Activated T-helper 2 cell treated with anti-CD3 and anti-CD28 coated beads, Interferon-gamma antibody, Interleukin-2, Interleukin-4, amounts not matched to agents 10 μg/mL and 5 μg/mL and 100 μg/mL, durations not matched to agents 14 hours and 24 hours and 36 hours (primary cell): ENCODE data around the gene PCLO. TPM values are rescaled to one million over a fixed set of nuclear protein-coding genes. Genes with fewer than 3 reads are reported as not detected.

Experiments
- DNase-seq: peaks from one replicate; pipeline ENCODE4 v3.0.0; 2021; ENCODE audit warnings: low spot score
- H3K27ac Mint-ChIP-seq: one replicate; pipeline ENCODE4 v1.8.0; 2021; ENCODE audit warnings: mixed read lengths
- H3K27me3 Mint-ChIP-seq: one replicate; pipeline ENCODE4 v1.8.0; 2021; ENCODE audit warnings: low read depth, mixed read lengths
- H3K36me3 Mint-ChIP-seq: one replicate; pipeline ENCODE4 v1.8.0; 2021; ENCODE audit warnings: low read depth, mixed read lengths
- H3K4me1 Mint-ChIP-seq: one replicate; pipeline ENCODE4 v1.8.0; 2021; ENCODE audit warnings: low read depth, mixed read lengths
- H3K4me3 Mint-ChIP-seq: one replicate; pipeline ENCODE4 v1.8.0; 2021; ENCODE audit warnings: low read depth, mild to moderate bottlenecking, moderate library complexity, mixed read lengths
- H3K9me3 Mint-ChIP-seq: one replicate; pipeline ENCODE4 v1.8.0; 2021; ENCODE audit warnings: mixed read lengths
- intact Hi-C: fragments of 100-400 bp; cut with micrococcal nuclease; formaldehyde crosslinking; loops from one replicate; pipeline ENCODE4 v1.15.1; 2023
- total RNA-seq: library from RNA; stranded (reverse); gene quantifications from 2 replicates; pipeline ENCODE4 v1.2.3, GENCODE V29; 2022

The PCLO gene
- total RNA-seq, 1 donor from 2014 or later: not detected

GRCh38 chr7:83015916-83016315 is 146.8 kb downstream of the PCLO start:
- no peak for DNase-seq
- Mint-ChIP-seq H3K27ac (no peak overlapping the region), H3K36me3 (no peaks in the 10 kb centered on the region), H3K4me1 (no peaks in the 10 kb centered on the region), H3K27me3 (no peaks in the 10 kb centered on the region), H3K9me3 (peaks cover 9% of the 10 kb centered on the region), H3K4me3 (no peak overlapping the region)
- intact Hi-C loops: no loop called here

GRCh38 chr7:83014546-83014945 is 148.1 kb downstream of the PCLO start:
- no peaks in the 10 kb centered on the region for H3K27me3 Mint-ChIP-seq
- intact Hi-C loops: no loop called here

DNA sequence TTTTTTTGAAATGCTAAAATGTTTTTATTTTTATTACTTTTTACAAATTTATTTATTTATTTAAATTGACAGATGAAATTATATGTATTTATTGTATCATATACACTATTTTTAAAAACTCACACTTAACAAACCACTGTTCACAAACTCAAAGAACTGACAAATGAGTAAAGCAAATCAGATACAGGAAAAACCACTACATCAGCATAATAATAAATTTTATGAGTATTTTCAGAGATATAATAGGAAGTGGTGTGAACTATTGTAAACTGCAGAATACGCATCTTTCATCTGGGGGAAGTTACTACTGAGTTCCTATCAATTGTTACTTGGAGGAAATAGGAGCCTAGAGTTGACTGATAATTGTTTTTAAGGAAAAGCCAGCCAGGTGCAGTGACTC is 150.7 kb downstream of the PCLO start:
- H3K4me1 Mint-ChIP-seq: no peaks in the 10 kb centered on the region
- no peaks in the 10 kb centered on the region for H3K27me3 Mint-ChIP-seq
- H3K27ac Mint-ChIP-seq: no peak overlapping the region
- H3K4me3 Mint-ChIP-seq: no peak overlapping the region
- DNase-seq: no peak
- peaks cover 11% of the 10 kb centered on the region for H3K9me3 Mint-ChIP-seq
- intact Hi-C loops: no loop called here
- no peaks in the 10 kb centered on the region for H3K36me3 Mint-ChIP-seq

More at GRCh38 chr7:83014546-83014945, 148.1 kb downstream of the PCLO start:
- no peak for DNase-seq
- Mint-ChIP-seq H3K36me3 (no peaks in the 10 kb centered on the region), H3K4me1 (no peaks in the 10 kb centered on the region), H3K4me3 (no peak overlapping the region), H3K27ac (no peak overlapping the region), H3K9me3 (peaks cover 12% of the 10 kb centered on the region)

DNA sequence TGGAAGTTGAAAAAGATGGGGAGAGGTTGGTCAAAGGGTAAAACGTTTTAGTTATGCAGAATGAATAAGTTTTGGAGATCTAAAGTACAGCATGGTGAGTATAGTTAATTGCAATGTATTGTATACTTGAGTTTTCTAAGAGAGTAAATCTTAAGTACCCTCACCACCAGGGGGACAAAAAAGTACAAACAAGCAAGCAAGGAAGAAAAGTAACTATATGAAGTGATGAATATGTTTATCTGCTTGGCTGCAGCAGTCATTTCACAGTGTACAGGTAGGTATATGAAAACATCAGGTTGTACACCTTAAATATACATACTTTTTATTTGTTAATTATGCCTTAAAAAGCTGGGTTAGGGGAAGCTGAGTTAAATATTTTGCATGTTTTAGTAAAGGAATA is 157.3 kb downstream of the PCLO start:
- Mint-ChIP-seq H3K4me3 (no peak overlapping the region), H3K4me1 (no peaks in the 10 kb centered on the region), H3K27ac (no peak overlapping the region), H3K9me3 (peaks cover 19% of the 10 kb centered on the region), H3K27me3 (no peaks in the 10 kb centered on the region), H3K36me3 (no peaks in the 10 kb centered on the region)
- intact Hi-C loops: no loop called here
- no peak for DNase-seq

GRCh38 chr7:83001362-83002040 is 161.2 kb downstream of the PCLO start:
- intact Hi-C loops: no loop called here
- no peaks in the 10 kb centered on the region for H3K27me3 Mint-ChIP-seq
- no peak for DNase-seq
- no peak overlapping the region for H3K4me3 Mint-ChIP-seq
- no peak overlapping the region for H3K27ac Mint-ChIP-seq
- H3K36me3 Mint-ChIP-seq: no peaks in the 10 kb centered on the region
- no peaks in the 10 kb centered on the region for H3K4me1 Mint-ChIP-seq
- peaks cover 19% of the 10 kb centered on the region for H3K9me3 Mint-ChIP-seq

GRCh38 chr7:82998436-82998835 is 164.2 kb downstream of the PCLO start:
- intact Hi-C loops: no loop called here
- Mint-ChIP-seq H3K36me3 (no peaks in the 10 kb centered on the region), H3K27ac (no peak overlapping the region), H3K9me3 (peaks cover 6% of the 10 kb centered on the region), H3K4me1 (no peaks in the 10 kb centered on the region), H3K4me3 (no peak overlapping the region), H3K27me3 (no peaks in the 10 kb centered on the region)
- DNase-seq: no peak

GRCh38 chr7:82985144-82985802 is 177.4 kb downstream of the PCLO start:
- intact Hi-C loops: no loop called here
- Mint-ChIP-seq H3K9me3 (no peaks in the 10 kb centered on the region), H3K27me3 (no peaks in the 10 kb centered on the region), H3K4me3 (no peak overlapping the region), H3K27ac (no peak overlapping the region), H3K4me1 (no peaks in the 10 kb centered on the region), H3K36me3 (no peaks in the 10 kb centered on the region)
- DNase-seq: no peak

- H3K4me3 Mint-ChIP-seq: no peak overlapping the region
- DNase-seq: no peak
- H3K27me3 Mint-ChIP-seq: no peaks in the 10 kb centered on the region
- no peaks in the 10 kb centered on the region for H3K36me3 Mint-ChIP-seq
- no peaks in the 10 kb centered on the region for H3K9me3 Mint-ChIP-seq
- no peaks in the 10 kb centered on the region for H3K4me1 Mint-ChIP-seq
- no peak overlapping the region for H3K27ac Mint-ChIP-seq
- intact Hi-C loops: no loop called here
Observed at GRCh38 chr7:82980130-82980788, 182.4 kb downstream of the PCLO start.

DNA sequence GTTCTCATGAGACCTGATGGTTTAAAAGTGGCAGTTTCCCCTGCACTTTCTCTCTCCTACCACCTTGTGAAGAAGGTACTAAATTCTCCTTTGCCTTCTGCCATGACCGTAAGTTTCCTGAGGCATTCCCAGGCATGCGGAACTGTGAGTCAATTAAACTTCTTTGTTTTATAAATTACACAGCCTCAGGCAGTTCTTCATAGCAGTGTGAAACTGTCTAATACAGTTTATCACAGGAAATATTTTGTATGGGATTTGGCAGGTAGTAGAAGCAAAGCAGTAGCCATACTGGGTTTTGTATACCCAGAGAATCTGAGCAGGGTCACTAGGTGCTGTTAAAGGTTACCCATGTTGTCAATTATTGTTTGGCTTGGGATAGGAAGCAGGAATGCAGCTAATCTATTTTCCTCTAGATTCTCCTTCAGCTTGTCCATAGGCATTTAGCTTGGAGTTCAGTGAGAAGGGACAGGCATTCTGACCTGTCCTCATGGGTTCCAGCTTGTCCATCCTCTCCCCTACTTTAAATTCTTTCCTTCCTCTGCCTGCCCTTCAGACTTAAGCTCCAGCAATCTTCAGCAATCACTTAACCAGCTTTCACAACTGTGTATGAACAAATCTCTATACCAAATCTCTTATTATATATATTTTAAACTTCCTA is 186.7 kb downstream of the PCLO start:
- Mint-ChIP-seq H3K4me3 (no peak overlapping the region), H3K36me3 (no peaks in the 10 kb centered on the region), H3K9me3 (no peaks in the 10 kb centered on the region), H3K27ac (no peak overlapping the region), H3K27me3 (no peaks in the 10 kb centered on the region), H3K4me1 (no peaks in the 10 kb centered on the region)
- intact Hi-C loops: no loop called here
- no peak for DNase-seq

GRCh38 chr7:82972135-82972534 is 190.5 kb downstream of the PCLO start:
- DNase-seq: no peak
- Mint-ChIP-seq H3K4me1 (no peaks in the 10 kb centered on the region), H3K9me3 (no peaks in the 10 kb centered on the region), H3K27ac (no peak overlapping the region), H3K4me3 (no peak overlapping the region), H3K36me3 (no peaks in the 10 kb centered on the region), H3K27me3 (no peaks in the 10 kb centered on the region)
- intact Hi-C loops: no loop called here

DNA sequence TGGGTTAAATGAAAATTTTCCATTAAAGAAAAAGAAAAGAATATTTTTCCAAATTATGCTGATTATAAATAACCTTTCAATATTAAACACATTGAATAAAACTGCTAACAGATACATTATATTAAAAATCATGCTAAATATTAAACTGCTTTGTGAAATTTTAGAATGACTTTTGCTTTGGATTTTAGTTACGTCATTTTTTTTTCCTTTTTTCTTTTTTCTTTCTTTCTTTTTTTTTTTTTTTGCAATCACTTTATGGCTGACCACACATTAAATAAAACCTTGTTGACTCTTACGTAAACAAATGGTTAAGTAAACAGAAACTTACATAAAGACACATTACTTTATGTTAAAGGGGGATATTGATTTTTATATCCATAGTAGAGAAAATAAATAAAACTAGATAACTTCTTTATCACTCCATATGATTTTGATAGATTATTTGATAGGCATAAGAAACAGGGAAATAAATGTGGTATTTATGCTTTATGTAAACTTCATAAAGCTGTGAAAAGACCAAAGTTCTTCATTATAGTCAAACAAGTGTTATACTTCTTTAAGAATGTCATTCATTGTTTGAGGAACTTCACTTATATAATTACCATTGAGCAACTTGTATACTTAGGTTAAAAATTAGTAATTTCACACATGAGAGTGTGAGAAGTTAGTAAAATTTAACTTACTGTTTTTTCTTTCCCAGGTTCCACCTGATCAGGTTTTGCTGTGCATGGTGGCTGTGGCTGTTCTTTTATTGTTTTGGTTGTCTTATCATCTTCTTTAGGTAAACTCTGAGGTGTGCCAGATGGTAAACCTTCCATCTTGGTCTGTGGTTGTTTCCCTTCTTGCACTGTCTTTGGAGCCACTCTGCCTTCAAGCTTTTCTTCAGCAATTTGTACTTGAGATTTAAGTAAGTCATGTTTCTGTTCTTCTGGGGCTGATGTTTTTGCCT is 197.3 kb downstream of the PCLO start:
- no peak for DNase-seq
- Mint-ChIP-seq H3K4me1 (no peaks in the 10 kb centered on the region), H3K9me3 (no peaks in the 10 kb centered on the region), H3K4me3 (no peak overlapping the region), H3K27me3 (no peaks in the 10 kb centered on the region), H3K27ac (no peak overlapping the region), H3K36me3 (no peaks in the 10 kb centered on the region)
- intact Hi-C loops: no loop called here

DNA sequence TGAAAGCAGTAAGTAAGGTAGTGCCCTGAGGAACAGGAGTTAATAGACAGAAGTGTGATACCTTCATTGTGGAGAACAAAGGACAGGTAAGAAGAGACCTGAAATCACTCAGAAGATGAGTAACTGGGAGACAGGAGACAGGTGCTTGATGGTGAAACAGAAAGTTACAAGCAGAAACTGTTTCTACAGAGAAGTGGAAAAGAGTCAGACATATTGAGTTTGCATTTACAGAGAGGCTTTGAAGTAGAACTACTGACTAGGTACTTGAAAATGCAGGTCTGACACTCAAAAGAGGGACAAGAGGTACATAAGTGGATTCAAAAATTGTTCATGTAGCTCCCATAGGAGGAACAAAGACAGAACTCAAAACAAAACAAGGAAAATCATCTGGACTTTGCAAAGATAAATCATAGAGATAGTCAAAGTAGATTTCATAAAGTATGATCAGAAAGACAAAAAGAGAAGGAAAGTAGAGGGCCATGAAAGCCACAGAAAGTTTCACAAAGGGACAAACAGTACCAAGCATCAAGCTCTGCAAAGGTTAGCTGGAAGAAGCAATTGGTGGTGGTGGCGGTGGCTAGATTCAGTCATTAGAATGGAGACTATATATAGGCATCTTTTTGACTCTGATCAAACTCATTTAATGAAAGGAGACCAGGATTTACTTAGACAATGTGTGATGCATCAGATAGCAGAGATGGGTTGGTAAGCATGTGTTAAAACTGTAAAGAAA is 198.4 kb downstream of the PCLO start:
- Mint-ChIP-seq H3K27me3 (no peaks in the 10 kb centered on the region), H3K9me3 (peaks cover 4% of the 10 kb centered on the region), H3K27ac (no peak overlapping the region)

More for the DNA sequence above, 198.4 kb downstream of the PCLO start:
- Mint-ChIP-seq H3K4me3 (no peak overlapping the region), H3K36me3 (no peaks in the 10 kb centered on the region), H3K4me1 (no peaks in the 10 kb centered on the region)
- intact Hi-C loops: no loop called here
- no peak for DNase-seq
